SK-N-MC (cell line): Measurements from ENCODE around the gene MMP23B.

Source experiments
- EZH2 ChIP-seq: fragments of 200-600 bp; sonication (generic); IDR thresholded peaks from one replicate; pipeline ENCODE4 v1.6.1; 2017; ENCODE audit warnings: antibody characterized with exemption
- POLR2AphosphoS5 ChIP-seq: IDR thresholded peaks from 2 replicates; pipeline ENCODE4 v1.6.1; 2012; ENCODE audit warnings: mild to moderate bottlenecking, low read depth, low read length, borderline replicate concordance

GRCh38 chr1:1597275-1597930 is 34.6 kb upstream of the MMP23B start:
- TF ChIP-seq EZH2 (no peak), POLR2AphosphoS5 (no peak)
